Thyroid gland (tissue), 4 donors: Measurements from ENCODE around the gene PATZ1. TPM values are rescaled to one million over a fixed set of nuclear protein-coding genes. Genes with fewer than 3 reads are reported as not detected.

Experiments
- DNase-seq, 2 donors: peaks; one replicate each; pipeline ENCODE4 v3.0.0-alpha.2; 2019
- H3K27ac ChIP-seq, 3 donors: fragments of 200-600 bp; sonication (generic); 1 replicate in 2 of 3; 2 replicates in 1 of 3; pipeline ENCODE4 v1.5.1; 2016 to 2019; ENCODE audit warnings: mild to moderate bottlenecking in 1 of 3, moderate library complexity in 1 of 3
- H3K27me3 ChIP-seq: fragments of 200-600 bp; sonication (generic); one replicate; pipeline ENCODE4 v1.5.1; 2019
- H3K36me3 ChIP-seq, 2 donors: fragments of 200-600 bp; sonication (generic); one replicate each; pipeline ENCODE4 v1.5.1; 2016 to 2019
- H3K4me1 ChIP-seq, 2 donors: fragments of 200-600 bp; sonication (generic); one replicate each; pipeline ENCODE4 v1.5.1; 2017 to 2019
- H3K4me3 ChIP-seq, 3 donors: fragments of 200-600 bp; sonication (generic); replicated peaks in 1 of 3; 1 replicate in 2 of 3; 2 replicates in 1 of 3; pipeline ENCODE4 v1.5.1; 2016; ENCODE audit warnings: mild to moderate bottlenecking in 1 of 3
- H3K9me3 ChIP-seq: fragments of 200-600 bp; sonication (generic); one replicate; pipeline ENCODE4 v1.5.1; 2017
- POLR2A ChIP-seq, 2 donors: fragments of 450-650 bp; IDR thresholded peaks; one replicate each; pipeline ENCODE4 v1.6.1; 2017; ENCODE audit warnings: antibody characterized with exemption in 2 of 2, mild to moderate bottlenecking in 2 of 2, moderate library complexity in 1 of 2
- WGBS, 2 donors: methylation state at CpG; one replicate each; pipeline ENCODE4 v1.1.5; 2017; 5-methylcytosine and 5-hydroxymethylcytosine counted together
- intact Hi-C: fragments of 100-400 bp; cut with DNase I; formaldehyde crosslinking; loops from one replicate; pipeline ENCODE4 v1.15.1; 2023
- total RNA-seq, 4 donors: library from RNA; depleted of rRNA; stranded (reverse); fragments of >200 nt; gene quantifications; one replicate each; pipeline ENCODE4 v1.2.3, GENCODE V29; 2016
- TF ChIP-seq, protein P1 (sequence below), 6 experiments: fragments of 200-600 bp in 3 of 6; fragments of 450-650 bp in 3 of 6; sonication (generic) in 3 of 6; IDR thresholded peaks; one replicate each; pipeline ENCODE4 v1.5.1; 2016 to 2019; ENCODE audit warnings: antibody characterized with exemption in 6 of 6, mild to moderate bottlenecking in 2 of 6, inconsistent platforms in 1 of 6, moderate library complexity in 1 of 6

The PATZ1 gene
- total RNA-seq, 4 donors from 2014 or later, result 33.6 to 54.7 (median 46.1) TPM

DNA sequence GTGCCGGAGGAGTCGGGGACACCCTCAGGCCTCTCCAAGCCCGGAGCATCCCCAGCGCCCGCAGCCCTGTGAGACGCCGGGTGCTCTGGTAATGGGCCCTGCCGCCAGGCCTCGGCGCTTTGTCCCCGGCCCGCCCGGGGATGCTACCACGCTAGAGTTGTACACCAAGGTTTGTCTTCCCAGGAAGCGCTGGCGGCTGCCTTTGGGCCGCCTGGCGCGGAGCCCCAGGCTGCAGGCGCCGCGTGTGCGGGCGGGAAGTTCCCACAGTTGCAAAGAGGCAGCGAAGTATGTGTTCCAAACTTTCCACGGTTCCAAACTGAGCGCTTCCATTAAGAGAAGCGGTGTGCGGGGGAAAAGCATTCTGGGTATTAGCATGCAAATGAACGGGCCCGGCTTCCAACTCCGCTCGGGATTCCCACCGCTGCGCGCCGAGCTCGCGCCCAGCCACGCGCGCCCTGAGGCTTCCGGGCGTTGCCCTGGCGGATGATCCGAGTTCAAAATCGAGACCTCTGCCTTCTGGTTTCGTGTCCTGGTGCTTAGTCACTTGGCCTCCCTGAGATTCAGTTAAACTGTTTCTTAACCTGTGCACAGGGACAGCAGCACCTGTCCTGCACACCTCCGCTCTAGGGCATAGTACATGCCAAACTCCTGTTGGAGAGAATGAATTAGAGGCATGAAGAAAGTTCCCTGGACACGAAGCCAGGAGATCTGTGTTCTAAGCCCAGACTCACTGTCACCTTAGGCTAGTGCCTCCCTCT is 1.3 kb upstream of the PATZ1 start:
- intact Hi-C loops, result loop anchor here (10.0 kb wide), 2 partner anchors 147 to 317 kb away; partner anchors contain the start of genes PISD and SFI1
- WGBS, 2 donors, result 1 to 2% methylated on average over 24 to 30 of the region's 50 CpGs
- Histone ChIP-seq H3K27ac (peak overlapping the region; percentile 84 to 94 (median 90)), H3K4me3 (peak overlapping the region; percentile 13 to 60 (median 15)), H3K27me3 (no peaks in the 10 kb centered on the region), H3K9me3 (no peaks in the 10 kb centered on the region), H3K36me3 (no peaks in the 10 kb centered on the region), H3K4me1 (peaks cover 30 to 34% of the 10 kb centered on the region in 2 donors)
- TF ChIP-seq POLR2A (IDR thresholded peaks at IDR 0.05), result peak in 1 of 2 donors; percentile 54
- TF ChIP-seq, protein P1, sequence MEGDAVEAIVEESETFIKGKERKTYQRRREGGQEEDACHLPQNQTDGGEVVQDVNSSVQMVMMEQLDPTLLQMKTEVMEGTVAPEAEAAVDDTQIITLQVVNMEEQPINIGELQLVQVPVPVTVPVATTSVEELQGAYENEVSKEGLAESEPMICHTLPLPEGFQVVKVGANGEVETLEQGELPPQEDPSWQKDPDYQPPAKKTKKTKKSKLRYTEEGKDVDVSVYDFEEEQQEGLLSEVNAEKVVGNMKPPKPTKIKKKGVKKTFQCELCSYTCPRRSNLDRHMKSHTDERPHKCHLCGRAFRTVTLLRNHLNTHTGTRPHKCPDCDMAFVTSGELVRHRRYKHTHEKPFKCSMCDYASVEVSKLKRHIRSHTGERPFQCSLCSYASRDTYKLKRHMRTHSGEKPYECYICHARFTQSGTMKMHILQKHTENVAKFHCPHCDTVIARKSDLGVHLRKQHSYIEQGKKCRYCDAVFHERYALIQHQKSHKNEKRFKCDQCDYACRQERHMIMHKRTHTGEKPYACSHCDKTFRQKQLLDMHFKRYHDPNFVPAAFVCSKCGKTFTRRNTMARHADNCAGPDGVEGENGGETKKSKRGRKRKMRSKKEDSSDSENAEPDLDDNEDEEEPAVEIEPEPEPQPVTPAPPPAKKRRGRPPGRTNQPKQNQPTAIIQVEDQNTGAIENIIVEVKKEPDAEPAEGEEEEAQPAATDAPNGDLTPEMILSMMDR (IDR thresholded peaks at IDR 0.05), result no peak
- peak; percentile 68 to 72 for DNase-seq

DNA sequence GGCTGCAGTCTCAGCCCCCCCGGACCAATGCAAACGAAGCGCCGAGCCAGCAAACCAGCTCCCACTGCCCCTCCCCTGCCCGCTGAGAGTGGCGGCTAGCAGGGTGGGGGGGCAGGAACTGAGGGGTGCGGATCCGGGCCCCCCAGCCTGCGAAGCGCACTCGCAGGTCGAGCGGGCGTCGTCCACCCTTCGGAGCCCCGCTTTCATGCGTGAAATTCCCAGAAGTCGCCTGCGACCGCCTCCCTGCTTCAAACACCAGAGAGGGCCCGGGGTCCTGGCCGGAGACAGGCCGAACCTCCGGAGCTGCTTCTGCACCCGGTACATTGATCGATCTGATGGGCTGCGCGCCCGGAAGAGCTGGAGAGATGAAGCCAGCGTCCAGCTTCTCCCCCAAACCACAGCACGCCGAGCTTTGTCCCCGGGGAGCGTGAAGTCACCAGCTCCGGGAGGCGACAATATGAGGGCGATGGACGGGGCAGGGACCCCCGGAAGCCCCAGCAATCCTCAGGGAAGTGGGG is 646 bp upstream of the PATZ1 start:
- DNase-seq, result peak; percentile 57 to 58
- WGBS, 2 donors, result 0% methylated on average over 16 of the region's 40 CpGs; no CpG with 5 or more reads in 1 of the 2 donors
- Histone ChIP-seq H3K4me3 (peak overlapping the region; percentile 12 to 60 (median 15)), H3K36me3 (no peaks in the 10 kb centered on the region), H3K4me1 (peaks cover 36 to 41% of the 10 kb centered on the region in 2 donors), H3K9me3 (no peaks in the 10 kb centered on the region), H3K27ac (peak overlapping the region; percentile 84 to 94 (median 90)), H3K27me3 (no peaks in the 10 kb centered on the region)
- no peak for TF ChIP-seq POLR2A (IDR thresholded peaks at IDR 0.05)
- TF ChIP-seq, protein P1 (IDR thresholded peaks at IDR 0.05), result no peak
- intact Hi-C loops, result loop anchor here (10.0 kb wide), 2 partner anchors 148 to 318 kb away; partner anchors contain the start of genes PISD and SFI1

DNA sequence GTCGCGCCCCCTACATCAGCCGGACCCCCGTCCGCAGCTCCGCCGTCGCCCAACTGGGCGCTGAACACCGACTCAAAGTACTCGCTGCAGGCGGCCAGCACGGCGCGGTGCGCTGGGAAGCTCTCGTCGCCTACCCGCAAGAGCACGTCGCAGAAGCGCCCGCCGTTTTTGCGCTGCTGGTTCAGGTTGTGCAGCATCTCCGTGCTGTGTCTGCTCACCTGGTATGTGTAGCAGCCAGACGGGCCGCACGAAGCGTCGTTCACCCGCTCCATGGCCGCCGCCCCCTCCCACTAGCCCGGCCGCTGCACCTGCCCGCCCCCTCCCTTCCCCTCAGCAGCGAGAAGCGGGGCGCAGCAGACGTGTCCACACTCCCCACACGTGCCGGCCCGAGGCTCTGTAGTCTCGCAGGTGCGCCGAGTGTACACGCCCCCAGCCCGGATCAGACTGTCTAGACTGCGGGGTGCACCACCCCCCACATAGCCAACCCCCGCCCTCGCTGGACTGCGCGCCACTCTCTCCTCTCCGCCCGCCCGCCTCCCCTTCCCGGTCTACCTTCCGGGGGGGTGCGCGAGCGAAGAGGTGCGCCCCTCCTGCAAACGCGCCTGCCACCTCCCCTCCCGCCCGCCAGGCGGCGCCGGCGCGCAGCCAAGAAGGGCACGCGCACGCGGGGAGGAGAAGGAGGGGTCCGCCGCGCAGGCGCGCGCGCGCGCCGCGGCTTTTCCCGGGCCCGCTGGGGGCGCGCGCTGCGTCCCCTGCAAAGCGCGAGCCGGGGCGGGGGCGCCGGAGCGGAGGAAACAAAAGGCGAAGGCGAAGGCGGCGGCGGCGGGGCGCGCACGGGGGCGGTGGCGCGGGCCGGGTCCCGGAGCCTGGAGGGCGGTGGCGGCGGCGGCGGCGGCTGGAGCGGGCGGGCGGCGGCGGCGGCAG is 553 bp downstream of the PATZ1 start:
- 6 to 14% methylated on average over 16 to 27 of the region's 126 CpGs for WGBS, 2 donors
- Histone ChIP-seq H3K4me3 (peak overlapping the region in 2 of 3 donors; percentile 48 to 60), H3K27ac (peak overlapping the region; percentile 90 to 98 (median 94)), H3K27me3 (no peaks in the 10 kb centered on the region), H3K9me3 (no peaks in the 10 kb centered on the region), H3K4me1 (peaks cover 48 to 52% of the 10 kb centered on the region in 2 donors), H3K36me3 (peaks cover 0 to 4% of the 10 kb centered on the region in 2 donors)
- intact Hi-C loops, result loop anchor here (2.0 to 10.0 kb wide), 3 partner anchors 53 to 319 kb away; partner anchors contain the start of genes DRG1, PISD and SFI1
- DNase-seq, result peak; percentile 85 to 87
- TF ChIP-seq, protein P1 (IDR thresholded peaks at IDR 0.05), result peak; percentile 62 to 98 (median 90)
- TF ChIP-seq POLR2A (IDR thresholded peaks at IDR 0.05), result peak in 1 of 2 donors; percentile 71

DNA sequence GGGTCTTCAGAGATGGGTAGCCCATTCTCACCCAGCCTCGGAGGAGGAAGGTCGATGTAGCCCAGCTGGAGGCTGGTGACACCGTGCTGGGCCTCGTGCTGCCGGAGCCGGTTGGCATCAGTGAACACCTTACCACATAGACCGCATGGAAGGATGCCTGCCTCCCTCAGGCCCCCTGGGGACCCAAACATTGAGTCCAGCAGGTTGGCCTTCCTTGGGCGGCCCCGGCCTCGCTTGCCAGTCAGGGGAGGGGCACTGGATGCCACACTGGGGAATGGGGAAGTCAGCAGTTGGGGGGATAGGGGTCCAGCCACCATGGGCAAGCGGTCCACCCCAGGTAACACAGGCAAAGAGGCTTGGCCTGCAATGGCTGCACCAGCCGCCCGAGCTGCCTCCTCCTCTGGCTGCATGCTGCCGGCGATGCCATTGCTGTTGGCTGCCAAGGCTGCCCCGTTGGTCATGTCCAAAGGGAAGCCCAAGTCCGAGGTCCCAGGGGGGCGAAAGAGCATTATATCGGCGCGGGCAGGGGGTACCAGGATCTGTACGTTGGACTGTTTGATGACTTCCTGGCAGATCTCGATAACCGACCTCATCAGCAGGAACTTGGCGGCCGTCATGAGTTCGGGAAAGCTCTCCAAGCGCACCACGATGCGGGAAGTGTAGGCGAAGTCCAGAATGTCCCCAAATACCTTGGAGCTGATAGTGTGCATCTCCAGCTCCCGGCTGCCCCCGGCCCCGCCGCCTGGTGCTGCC is 1.4 kb downstream of the PATZ1 start:
- WGBS, 2 donors, result 19% methylated on average over 9 to 21 of the region's 35 CpGs
- DNase-seq, result peak; percentile 50 to 56
- H3K27ac ChIP-seq, result peak overlapping the region; percentile 90 to 98 (median 94)
- peaks cover 0 to 4% of the 10 kb centered on the region in 2 donors for H3K36me3 ChIP-seq
- H3K4me3 ChIP-seq, result peak overlapping the region in 2 of 3 donors; percentile 30 to 55
- intact Hi-C loops, result loop anchor here (2.0 to 10.0 kb wide), 3 partner anchors 54 to 320 kb away; partner anchors contain the start of genes DRG1, PISD and SFI1
- peaks cover 57 to 60% of the 10 kb centered on the region in 2 donors for H3K4me1 ChIP-seq
- H3K9me3 ChIP-seq, result no peaks in the 10 kb centered on the region
- H3K27me3 ChIP-seq, result no peaks in the 10 kb centered on the region
- TF ChIP-seq, protein P1 (IDR thresholded peaks at IDR 0.05), result no peak
- no peak for TF ChIP-seq POLR2A (IDR thresholded peaks at IDR 0.05)
